IMR-90 (cell line): ENCODE results near the gene DNAH3.

Experiments used
- CTCF ChIP-seq: conservative IDR thresholded peaks from 2 replicates; pipeline ENCODE4 v1.5.1; 2012; ENCODE audit warnings: mild to moderate bottlenecking, low read depth, low read length, improper control_type of control experiment
- ELK1 ChIP-seq: fragments of 150-350 bp; IDR thresholded peaks from 2 replicates; pipeline ENCODE4 v1.6.1; 2016; ENCODE audit warnings: low read depth, mild to moderate bottlenecking, low read length, moderate library complexity, borderline replicate concordance
- SMC3 ChIP-seq: fragments of 150-350 bp; IDR thresholded peaks from 2 replicates; pipeline ENCODE4 v1.6.1; 2016; ENCODE audit warnings: low read depth, mild to moderate bottlenecking, antibody characterized with exemption, low read length, moderate library complexity

- TF ChIP-seq CTCF (no peak), ELK1 (no peak), SMC3 (no peak)
Measured at GRCh38 chr16:21076186-21076883, 74.3 kb downstream of the DNAH3 start.
